GM18868 (cell line): ENCODE results near the gene HERC2.
A peak's percentile ranks its signal among the peaks of the same experiment; 100 is the strongest.
"Not testable (repeated sequence)": the region's sequence is repeated elsewhere in the genome, so short reads cannot be mapped to it uniquely, and the experiment has no call there.

ENCODE experiments used
- ATAC-seq: cut with Tn5 transposase; IDR thresholded peaks from one replicate; pipeline ENCODE4 v1.9.1; 2021; ENCODE audit warnings: mild to moderate bottlenecking, moderate library complexity; ENCODE audit not compliant: unreplicated experiment

Gene HERC2

DNA sequence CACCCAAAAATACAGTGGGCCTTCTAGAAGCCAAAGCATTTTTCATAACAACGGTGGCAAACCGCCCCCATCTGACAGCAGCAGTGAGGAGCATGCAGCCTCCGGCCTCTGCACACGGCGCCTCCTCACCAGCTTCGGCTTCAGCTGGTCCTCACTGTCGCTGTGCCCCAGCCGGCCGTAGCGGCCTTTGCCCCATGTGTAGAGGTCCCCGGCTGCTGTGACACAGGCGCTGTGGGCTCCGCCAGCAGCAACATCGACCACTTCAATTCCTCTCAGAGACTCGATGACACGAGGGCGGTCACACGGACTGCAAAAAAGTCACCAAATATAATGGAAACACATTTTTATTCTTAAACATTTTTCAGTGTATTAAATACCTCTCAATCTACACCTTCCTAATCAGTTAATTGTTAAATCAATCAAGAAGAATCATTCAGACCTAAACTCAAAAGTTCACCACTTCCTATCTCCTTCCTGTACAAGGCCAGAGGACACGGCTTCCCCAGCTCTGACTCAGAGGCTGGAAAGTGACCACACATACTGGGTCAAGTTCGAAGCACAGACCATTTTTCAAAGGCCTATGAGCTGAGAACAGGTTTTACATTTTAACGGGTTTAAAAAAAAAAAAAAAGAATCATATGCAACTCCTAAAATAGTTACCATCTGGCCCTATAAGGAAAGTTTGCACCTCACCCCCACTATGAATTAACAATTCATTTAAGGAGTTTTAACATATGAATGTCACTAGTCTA, 189.3 kb downstream of the HERC2 start:
- ATAC-seq, result no peak

DNA sequence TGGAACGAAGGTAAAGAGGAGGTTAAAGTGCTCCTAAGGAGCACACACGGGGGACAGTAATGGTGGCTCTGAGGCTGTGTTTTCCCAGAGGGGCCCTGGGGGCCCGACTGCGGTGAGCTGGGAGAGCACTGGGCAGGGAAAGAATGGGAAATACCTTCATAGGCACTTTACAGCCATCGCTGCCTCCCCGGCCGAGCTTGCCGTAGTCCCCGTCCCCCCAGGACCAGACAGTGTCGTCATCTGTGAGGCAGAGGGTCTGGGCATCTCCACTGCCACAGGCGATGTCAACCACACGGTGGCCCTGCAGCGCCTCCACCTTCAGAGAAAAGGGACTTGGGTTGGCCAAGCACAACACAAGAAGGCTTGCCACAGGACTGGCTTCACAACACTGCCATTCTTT, 190.0 kb downstream of the HERC2 start:
- ATAC-seq, result no peak

DNA sequence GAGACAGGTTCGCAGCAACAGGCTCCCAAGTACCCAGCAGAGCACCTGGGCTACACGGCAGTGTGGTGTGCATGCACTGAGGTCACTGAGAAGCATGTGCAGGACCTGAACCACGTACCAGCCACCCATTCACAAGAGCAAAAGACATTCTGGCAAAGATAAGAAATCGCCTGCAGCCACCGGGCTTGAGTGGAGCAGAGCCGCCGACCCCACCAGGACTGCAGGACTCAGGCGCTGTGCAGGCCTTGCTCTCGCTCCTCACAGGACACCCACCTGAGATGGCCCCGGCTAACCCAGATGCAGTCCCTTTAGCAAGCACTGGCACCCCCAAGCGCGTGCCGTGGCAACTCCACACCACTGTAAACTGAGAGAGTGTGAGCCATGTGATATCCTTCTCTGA, 190.6 kb downstream of the HERC2 start:
- no peak for ATAC-seq

DNA sequence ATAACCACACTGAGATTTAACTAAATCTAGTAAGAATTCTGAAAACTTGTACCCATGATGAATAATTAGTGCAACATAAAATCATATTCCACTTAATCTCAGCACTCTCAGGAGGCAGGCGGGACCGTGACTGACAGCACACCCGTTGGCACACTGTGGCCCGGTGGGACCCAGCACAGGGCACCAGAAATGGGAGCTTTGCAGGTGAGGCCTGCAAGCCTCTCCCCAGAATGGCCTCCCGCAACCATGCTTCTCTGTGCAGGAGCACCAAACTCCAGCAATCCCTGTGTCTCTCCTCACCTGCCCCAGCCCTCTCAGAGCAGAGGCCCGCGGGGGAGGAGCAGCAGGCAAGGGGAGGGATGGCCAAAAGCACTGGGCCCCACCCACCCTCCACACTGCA, 191.3 kb downstream of the HERC2 start:
- ATAC-seq, result no peak

DNA sequence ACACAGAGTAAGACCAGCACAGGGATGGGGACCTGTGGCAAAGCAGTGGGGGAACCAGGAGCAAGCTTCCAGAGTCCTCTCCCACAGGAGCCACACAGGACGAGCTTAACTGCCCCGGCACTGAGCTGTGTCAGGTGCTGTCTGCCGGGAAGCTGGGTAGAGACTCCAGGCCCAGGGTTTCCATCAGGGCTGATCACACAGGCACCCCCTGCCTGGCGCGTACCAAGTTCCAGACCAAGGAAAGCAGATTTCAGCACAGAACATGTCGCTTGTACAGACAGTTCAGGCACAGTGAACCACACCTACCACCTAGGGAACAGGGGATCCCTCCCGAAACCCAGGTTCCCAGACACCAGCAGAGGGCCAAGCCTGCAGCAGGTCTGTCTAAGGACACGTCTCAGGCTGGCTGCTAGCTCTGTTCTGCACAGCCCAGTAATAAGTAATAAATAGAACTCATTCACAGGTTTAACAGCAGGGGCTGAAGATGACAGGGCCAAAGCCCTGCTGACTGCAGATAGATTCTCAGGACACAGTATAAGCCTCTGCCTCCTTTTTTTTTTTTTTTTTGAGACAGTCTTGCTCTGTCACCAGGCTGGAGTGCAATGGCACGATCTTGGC, 192.6 kb downstream of the HERC2 start:
- ATAC-seq, result no peak

DNA sequence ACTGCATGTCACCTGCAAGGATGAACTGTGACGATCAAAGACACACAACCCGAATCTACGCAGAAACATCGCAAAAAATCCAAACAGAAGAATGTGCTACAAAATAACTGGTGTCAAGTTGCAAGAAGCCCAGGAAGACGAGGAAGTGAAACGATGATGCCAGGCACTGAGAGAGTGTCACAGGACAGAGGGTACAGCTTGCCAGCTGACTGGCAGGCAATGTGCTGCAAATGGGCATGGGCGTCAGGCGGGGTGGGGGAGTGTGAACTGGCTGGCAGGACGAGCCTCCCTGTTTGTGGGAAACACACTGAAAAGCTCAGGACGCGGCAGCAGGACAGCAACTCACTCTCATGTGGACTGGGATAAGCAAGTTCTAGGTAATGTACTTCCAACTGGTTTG, 193.9 kb downstream of the HERC2 start:
- ATAC-seq, result peak; percentile 49

DNA sequence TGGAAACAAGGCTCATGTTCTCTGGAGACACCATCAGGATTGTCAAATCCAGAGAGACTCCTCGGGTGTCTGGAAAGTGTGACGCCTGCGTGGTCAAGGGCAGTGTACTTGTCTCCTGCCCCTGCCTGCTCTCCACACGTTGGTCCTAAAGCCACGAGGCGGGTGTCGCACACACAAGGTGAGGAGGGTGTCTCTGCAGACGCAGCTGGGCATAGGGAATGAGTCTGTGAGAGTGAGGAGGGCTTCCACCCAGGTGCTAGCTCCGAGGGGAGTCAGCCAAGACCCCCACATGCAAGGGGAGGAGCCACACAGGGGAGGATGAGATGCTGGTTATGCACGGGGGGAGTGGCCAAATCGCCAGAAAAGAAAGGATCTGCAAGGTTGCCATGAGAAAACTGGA, 194.9 kb downstream of the HERC2 start:
- no peak for ATAC-seq

DNA sequence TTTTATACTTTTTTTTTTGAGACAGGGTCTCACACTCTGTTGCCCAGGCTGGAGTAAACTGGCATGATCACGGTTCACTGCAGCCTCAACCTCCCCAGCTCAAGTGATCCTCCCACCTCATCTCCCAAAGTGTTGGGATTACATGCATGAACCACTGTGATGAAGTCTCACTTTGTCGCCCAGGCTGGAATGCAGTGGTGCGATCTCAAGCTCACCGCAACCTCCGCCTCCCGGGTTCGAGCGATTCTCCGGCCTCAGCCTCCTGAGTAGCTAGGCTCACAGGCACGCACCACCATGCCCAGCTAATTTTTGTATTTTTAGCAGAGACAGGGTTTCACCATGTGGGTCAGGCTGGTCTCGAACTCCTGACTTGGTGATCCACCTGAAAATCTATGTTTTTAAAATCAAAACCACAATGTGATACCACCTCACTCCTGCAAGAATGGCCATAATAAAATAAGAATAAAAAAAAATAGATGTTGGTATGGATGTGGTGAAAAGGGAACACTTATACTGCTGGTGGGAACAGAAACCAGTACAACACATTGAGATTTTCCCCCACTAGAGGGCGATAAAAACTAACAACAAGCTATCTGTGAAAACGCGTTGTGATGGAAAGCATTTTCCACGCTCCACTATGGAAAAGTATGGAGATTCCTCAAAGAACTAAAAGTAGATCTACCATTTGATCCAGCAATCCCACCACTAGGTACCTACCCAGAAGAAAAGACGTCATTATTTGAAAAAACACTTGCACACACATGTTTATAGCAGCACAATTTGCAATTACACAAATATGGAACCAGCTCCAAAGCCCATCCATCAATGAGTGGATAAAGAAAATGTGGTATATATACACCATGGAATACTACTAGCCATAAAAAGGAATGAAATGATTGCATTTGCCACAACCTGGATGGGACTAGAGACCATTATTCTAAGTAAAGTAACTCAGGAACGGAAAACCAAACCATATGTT, 196.0 kb downstream of the HERC2 start:
- ATAC-seq, result no peak

- ATAC-seq, result no peak
Observed at GRCh38 chr15:28124841-28125240, 197.1 kb downstream of the HERC2 start.

DNA sequence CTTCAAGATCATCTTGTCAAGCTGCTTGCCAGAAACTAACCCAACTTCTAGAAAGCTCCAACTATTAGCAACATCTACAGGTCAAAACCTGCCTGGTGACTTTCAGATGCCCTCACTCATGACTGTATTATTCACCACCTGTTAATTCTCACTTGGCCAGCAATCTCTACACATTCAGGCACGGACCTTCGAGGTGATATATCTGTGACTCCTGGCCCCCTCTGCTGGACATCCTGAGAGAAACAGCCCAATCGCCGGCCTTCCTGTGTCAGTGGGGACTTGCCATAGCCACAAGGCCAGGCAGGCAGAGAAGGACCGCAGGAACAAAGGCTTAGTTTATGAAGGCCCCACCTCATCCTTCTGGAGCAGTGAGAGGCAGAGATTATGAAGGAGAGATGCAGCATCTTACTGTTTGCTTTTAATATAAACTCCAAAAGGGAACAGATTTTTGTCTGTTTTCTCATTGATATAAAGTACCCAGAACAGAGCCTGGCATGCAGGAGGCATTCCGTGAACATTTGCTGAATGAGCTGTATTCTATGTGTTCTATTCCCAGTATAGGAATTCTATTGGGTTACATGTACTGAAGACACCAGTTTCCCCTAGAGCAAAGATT, 198.5 kb downstream of the HERC2 start:
- ATAC-seq, result peak; percentile 89

DNA sequence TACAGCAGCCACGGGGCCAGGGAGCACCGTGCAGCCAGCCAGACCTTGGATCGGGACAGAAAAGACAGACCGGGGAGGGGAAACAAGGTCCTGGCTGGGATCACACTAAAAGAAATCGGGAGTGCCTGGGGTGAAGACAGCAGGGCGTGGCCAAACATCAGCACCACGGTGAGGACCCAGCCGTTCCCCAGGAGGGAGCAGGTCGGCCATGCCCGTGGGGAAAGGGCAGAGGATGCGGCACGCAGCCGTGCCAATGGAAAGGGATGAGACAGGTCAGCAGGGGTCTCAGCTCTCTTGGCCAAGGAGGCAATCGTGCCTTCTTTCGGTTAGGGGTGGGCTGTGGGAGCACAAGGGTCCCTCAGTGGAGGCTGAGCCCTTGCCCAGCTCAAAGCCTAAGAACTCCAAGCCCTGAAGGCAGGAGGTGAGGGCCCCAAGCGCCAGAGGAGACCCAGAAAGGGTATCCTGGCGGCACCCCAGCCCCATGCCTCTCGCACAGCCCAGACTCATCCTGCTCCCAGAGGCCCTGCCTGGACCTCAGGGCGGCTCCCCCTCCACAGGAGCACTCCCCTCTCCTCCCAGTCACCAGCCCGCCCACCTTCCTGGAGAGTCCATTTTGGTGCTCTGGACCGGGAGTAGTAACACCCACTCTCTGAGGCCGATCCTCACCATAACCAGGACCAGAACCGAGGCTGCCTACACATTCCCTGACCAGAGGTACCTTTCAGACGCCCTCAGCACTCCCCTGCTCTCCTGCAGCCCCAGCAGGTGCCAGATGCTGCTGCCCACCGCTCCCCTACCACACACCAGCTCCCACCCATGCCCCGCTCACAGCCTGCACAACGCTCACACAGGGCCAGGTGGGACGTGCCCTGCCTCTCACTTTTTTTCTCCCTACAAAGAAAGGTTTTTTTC, 199.7 kb downstream of the HERC2 start:
- ATAC-seq, result no peak

DNA sequence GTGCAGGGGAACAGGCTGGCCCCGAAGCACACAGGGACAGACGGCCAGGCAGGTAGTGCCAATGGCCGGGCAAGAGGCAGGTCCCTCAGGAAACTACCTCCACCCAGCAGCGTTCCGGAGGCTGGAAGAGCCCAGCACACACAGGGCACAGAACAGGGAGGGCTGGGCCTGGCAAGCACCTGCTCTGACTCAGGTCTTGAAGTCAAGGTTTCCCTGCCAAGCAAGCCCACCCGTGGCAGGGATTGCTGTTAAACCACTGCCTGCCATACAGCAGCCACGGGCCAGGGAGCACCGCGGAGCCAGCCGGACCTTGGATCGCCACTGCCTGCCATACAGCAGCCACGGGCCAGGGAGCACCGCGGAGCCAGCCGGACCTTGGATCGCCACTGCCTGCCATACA, 200.4 kb downstream of the HERC2 start:
- not testable (repeated sequence) for ATAC-seq

- ATAC-seq, result no peak
Observed at GRCh38 chr15:28120359-28120640, 201.7 kb downstream of the HERC2 start.

GRCh38 chr15:28118531-28118930, 203.4 kb downstream of the HERC2 start:
- ATAC-seq, result no peak

- ATAC-seq, result no peak
Observed at GRCh38 chr15:28118083-28118482, 203.9 kb downstream of the HERC2 start.

- no peak for ATAC-seq
Observed at GRCh38 chr15:28117432-28117990, 204.5 kb downstream of the HERC2 start.

- ATAC-seq, result no peak
Observed at GRCh38 chr15:28116521-28117431, 205.2 kb downstream of the HERC2 start.

DNA sequence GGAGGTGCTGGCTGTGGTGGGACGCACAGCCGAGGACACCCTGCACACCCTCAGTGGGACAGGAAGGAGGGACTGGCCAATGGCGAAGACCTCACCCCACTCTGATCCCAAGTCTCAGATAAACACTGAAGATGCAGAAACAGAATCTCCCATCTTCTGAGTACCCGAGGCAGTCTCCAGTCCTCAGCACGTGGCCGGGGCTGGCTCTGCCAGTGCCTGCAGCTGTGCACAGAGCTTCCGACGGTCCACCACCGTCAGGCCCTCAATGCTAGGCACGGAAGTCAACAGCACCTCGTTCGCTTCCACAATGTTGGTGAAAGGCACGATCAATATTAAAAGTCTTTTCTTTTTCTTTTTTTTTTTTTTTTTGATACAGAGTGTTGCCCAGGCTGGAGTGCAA, 206.1 kb downstream of the HERC2 start:
- ATAC-seq, result no peak
